GM23338 (cell line): Measurements from ENCODE around the gene CNOT6. TPM values are rescaled to one million over a fixed set of nuclear protein-coding genes. Genes with fewer than 3 reads are reported as not detected.

ENCODE experiments used
- CREB1 ChIP-seq: fragments of 250-450 bp; sonication (Bioruptor Pico); IDR thresholded peaks from 2 replicates; pipeline ENCODE4 v1.5.0; 2020; ENCODE audit warnings: low read depth, mild to moderate bottlenecking, moderate library complexity
- ETS1 ChIP-seq: IDR thresholded peaks from 2 replicates; pipeline ENCODE4 v1.6.1; 2016; ENCODE audit warnings: antibody characterized with exemption
- EZH2 ChIP-seq: fragments of 200-600 bp; sonication (generic); IDR thresholded peaks from one replicate; pipeline ENCODE4 v1.8.0; 2017; ENCODE audit warnings: antibody characterized with exemption, mild to moderate bottlenecking, low read depth; ENCODE audit not compliant: unreplicated experiment
- EZH2phosphoT487 ChIP-seq: fragments of 200-600 bp; sonication (generic); IDR thresholded peaks from one replicate; pipeline ENCODE4 v1.8.1; 2018; ENCODE audit warnings: antibody characterized with exemption; ENCODE audit not compliant: unreplicated experiment
- JUNB ChIP-seq: IDR thresholded peaks from one replicate; pipeline ENCODE4 v1.6.1; 2016; ENCODE audit warnings: antibody characterized with exemption; ENCODE audit not compliant: unreplicated experiment
- NANOG ChIP-seq: IDR thresholded peaks from 2 replicates; pipeline ENCODE4 v1.6.1; 2016; ENCODE audit warnings: antibody characterized with exemption, borderline replicate concordance
- POLR2AphosphoS5 ChIP-seq: IDR thresholded peaks from 2 replicates; pipeline ENCODE4 v1.6.1; 2016; ENCODE audit warnings: antibody characterized with exemption, low read depth
- STAT1 ChIP-seq: IDR thresholded peaks from one replicate; pipeline ENCODE4 v1.6.1; 2016; ENCODE audit warnings: antibody characterized with exemption; ENCODE audit not compliant: unreplicated experiment
- ZNF114 ChIP-seq: fragments of 250-450 bp; sonication (Bioruptor Pico); IDR thresholded peaks from 2 replicates; pipeline ENCODE4 v1.5.0; 2020; ENCODE audit warnings: mild to moderate bottlenecking, moderate library complexity
- ZNF331 ChIP-seq: fragments of 250-450 bp; sonication (Bioruptor Pico); IDR thresholded peaks from 2 replicates; pipeline ENCODE4 v1.5.0; 2020; ENCODE audit warnings: low read depth, mild to moderate bottlenecking, moderate library complexity
- polyA plus RNA-seq: library from polyadenylated mRNA; unstranded; fragments of >200 nt; fragmentation: Nextera tagmentation; extraction: Ambion mirVana; gene quantifications from 2 replicates; pipeline ENCODE4 v1.2.1, GENCODE V29; 2016
- total RNA-seq: library from RNA; depleted of rRNA; stranded (reverse); fragments of >200 nt; shearing (Covaris generic); gene quantifications from 2 replicates; pipeline ENCODE4 v1.2.3, GENCODE V29; 2014
- TF ChIP-seq, protein P1 (sequence below): fragments of 250-450 bp; sonication (Bioruptor Pico); IDR thresholded peaks from 2 replicates; pipeline ENCODE4 v1.5.0; 2020; ENCODE audit warnings: mild to moderate bottlenecking, moderate library complexity
- TF ChIP-seq, protein P2 (sequence below), 2 experiments: fragments of 200-600 bp in 1 of 2; sonication (generic) in 1 of 2; conservative IDR thresholded peaks; 2 replicates each; pipeline versions ENCODE4 v1.5.1 to v1.6.1; 2016 to 2017; ENCODE audit warnings: antibody characterized with exemption in 2 of 2, low read depth in 2 of 2, mild to moderate bottlenecking in 2 of 2, moderate library complexity in 1 of 2

CNOT6 gene
- total and polyA plus RNA-seq, 2 experiments from 2014 or later, result 14.6 to 38.7 TPM

- TF ChIP-seq, protein P1, sequence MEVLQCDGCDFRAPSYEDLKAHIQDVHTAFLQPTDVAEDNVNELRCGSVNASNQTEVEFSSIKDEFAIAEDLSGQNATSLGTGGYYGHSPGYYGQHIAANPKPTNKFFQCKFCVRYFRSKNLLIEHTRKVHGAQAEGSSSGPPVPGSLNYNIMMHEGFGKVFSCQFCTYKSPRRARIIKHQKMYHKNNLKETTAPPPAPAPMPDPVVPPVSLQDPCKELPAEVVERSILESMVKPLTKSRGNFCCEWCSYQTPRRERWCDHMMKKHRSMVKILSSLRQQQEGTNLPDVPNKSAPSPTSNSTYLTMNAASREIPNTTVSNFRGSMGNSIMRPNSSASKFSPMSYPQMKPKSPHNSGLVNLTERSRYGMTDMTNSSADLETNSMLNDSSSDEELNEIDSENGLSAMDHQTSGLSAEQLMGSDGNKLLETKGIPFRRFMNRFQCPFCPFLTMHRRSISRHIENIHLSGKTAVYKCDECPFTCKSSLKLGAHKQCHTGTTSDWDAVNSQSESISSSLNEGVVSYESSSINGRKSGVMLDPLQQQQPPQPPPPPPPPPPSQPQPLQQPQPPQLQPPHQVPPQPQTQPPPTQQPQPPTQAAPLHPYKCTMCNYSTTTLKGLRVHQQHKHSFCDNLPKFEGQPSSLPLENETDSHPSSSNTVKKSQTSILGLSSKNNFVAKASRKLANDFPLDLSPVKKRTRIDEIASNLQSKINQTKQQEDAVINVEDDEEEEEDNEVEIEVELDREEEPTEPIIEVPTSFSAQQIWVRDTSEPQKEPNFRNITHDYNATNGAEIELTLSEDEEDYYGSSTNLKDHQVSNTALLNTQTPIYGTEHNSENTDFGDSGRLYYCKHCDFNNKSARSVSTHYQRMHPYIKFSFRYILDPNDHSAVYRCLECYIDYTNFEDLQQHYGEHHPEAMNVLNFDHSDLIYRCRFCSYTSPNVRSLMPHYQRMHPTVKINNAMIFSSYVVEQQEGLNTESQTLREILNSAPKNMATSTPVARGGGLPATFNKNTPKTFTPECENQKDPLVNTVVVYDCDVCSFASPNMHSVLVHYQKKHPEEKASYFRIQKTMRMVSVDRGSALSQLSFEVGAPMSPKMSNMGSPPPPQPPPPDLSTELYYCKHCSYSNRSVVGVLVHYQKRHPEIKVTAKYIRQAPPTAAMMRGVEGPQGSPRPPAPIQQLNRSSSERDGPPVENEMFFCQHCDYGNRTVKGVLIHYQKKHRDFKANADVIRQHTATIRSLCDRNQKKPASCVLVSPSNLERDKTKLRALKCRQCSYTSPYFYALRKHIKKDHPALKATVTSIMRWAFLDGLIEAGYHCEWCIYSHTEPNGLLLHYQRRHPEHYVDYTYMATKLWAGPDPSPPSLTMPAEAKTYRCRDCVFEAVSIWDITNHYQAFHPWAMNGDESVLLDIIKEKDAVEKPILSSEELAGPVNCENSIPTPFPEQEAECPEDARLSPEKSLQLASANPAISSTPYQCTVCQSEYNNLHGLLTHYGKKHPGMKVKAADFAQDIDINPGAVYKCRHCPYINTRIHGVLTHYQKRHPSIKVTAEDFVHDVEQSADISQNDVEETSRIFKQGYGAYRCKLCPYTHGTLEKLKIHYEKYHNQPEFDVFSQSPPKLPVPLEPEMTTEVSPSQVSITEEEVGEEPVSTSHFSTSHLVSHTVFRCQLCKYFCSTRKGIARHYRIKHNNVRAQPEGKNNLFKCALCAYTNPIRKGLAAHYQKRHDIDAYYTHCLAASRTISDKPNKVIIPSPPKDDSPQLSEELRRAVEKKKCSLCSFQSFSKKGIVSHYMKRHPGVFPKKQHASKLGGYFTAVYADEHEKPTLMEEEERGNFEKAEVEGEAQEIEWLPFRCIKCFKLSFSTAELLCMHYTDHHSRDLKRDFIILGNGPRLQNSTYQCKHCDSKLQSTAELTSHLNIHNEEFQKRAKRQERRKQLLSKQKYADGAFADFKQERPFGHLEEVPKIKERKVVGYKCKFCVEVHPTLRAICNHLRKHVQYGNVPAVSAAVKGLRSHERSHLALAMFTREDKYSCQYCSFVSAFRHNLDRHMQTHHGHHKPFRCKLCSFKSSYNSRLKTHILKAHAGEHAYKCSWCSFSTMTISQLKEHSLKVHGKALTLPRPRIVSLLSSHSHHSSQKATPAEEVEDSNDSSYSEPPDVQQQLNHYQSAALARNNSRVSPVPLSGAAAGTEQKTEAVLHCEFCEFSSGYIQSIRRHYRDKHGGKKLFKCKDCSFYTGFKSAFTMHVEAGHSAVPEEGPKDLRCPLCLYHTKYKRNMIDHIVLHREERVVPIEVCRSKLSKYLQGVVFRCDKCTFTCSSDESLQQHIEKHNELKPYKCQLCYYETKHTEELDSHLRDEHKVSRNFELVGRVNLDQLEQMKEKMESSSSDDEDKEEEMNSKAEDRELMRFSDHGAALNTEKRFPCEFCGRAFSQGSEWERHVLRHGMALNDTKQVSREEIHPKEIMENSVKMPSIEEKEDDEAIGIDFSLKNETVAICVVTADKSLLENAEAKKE (CRISPR knock-in tag), result no peak
- TF ChIP-seq ZNF331, result no peak
- TF ChIP-seq EZH2phosphoT487, result no peak
- no peak for TF ChIP-seq NANOG
- no peak for TF ChIP-seq STAT1
- TF ChIP-seq ZNF114, result no peak
- TF ChIP-seq EZH2, result no peak
- TF ChIP-seq, protein P2, sequence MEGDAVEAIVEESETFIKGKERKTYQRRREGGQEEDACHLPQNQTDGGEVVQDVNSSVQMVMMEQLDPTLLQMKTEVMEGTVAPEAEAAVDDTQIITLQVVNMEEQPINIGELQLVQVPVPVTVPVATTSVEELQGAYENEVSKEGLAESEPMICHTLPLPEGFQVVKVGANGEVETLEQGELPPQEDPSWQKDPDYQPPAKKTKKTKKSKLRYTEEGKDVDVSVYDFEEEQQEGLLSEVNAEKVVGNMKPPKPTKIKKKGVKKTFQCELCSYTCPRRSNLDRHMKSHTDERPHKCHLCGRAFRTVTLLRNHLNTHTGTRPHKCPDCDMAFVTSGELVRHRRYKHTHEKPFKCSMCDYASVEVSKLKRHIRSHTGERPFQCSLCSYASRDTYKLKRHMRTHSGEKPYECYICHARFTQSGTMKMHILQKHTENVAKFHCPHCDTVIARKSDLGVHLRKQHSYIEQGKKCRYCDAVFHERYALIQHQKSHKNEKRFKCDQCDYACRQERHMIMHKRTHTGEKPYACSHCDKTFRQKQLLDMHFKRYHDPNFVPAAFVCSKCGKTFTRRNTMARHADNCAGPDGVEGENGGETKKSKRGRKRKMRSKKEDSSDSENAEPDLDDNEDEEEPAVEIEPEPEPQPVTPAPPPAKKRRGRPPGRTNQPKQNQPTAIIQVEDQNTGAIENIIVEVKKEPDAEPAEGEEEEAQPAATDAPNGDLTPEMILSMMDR (conservative IDR thresholded peaks at IDR 0.05; ENCODE audit: low read depth in 2 of 2), result no peak
- TF ChIP-seq CREB1 (CRISPR knock-in tag), result no peak
- no peak for TF ChIP-seq POLR2AphosphoS5
- no peak for TF ChIP-seq ETS1
- no peak for TF ChIP-seq JUNB
Measured at GRCh38 chr5:180467989-180468731, 26.0 kb upstream of the CNOT6 start (continued).
